HK-2 (cell line): ENCODE results near the gene GNA12.

Source experiments
- DNase-seq: peaks from one replicate; pipeline ENCODE4 v3.0.0-alpha.2; 2018; ENCODE audit not compliant: unreplicated experiment

Gene GNA12

DNA sequence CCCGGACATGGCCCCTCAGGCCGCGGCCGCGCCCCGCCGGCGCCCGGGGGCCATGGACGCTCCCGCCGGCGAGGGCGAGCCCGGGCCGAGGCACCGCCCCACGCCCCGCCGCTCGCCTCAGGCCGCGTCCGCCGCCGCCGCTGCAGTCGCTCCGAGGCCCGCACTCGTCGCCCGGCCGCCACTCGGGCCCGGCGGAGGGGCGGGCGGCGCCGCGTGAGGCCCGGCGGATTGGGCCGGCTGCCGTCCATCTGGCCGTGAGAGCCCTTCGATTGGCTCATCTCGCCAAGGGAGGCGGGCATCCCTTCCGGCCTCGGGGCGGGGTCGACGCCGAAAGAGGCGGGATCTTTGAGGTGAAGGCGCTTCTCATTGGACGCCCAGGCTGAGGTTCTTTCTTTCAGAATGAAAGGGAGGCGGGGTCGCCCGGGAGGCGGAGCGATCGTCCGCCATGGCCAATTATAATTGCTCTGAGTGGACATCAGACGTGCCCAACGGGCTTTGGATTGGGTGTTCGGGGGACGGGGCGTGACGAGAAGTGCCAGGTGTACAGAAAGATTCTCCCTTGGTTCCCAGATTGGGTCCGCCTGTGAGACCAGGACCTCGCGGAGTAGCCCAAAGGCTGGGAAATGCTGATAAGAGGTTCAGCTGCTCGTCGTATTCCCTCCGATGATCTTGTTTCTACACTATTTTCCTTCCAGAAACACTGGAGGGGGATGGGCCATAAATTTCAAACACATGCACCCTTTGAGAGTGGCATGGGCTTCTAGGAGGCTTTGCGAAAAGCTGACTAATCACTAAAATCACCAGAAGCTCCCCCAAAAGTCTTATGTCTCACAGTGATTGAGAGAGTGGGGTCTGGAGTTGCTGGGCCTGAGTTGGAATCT lies at the start of gene GNA12:
TSS of gene GNA12 (minus strand) at position 156 of the 881 bp plus-strand sequence. CDS start at position 9, 147 bp downstream.
- peak; percentile 99 for DNase-seq

- no peak for DNase-seq
Observed at GRCh38 chr7:2893411-2893861, 49.3 kb upstream of the GNA12 start.

DNA sequence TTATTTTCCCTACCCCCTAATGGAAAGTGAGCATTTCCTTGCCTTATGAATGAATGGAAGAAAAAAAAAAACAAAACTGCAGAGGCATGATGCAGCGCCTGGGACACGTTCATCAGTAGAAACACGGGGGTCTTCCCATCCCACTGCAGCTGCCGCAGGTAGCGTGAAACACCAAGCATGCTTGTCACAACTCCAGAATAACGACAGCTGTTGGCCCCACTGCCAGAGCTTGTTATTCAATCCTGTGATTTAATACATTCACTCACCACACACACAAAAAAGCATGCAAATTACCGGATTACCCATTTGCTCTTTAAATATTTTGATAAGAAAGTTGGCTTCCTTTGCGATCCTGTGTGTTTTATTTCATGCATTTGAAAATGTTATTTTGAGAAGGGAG lies 48.4 kb upstream of the GNA12 start:
- DNase-seq: no peak

DNA sequence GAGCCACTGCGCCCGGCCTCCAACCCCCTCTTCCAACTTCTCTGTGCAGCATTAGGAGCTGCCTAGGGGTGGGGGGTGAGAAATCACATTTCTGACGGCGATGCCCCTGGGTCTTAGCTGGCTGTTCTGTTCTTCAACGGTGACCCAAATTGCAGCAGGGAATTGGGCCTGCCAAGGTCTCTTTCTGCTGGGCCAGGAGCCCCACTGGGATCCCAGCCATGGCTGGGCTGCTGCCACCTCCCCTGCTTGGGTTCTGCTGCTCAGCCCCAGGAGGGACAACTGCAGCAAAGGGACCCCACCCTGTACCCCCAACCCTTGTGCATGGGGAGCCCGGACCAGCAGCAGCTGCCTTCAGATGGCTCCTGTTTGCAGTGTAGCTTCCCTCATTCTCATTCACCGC lies 43.7 kb upstream of the GNA12 start:
- no peak for DNase-seq

GRCh38 chr7:2886900-2887299 lies 42.8 kb upstream of the GNA12 start:
- peak; percentile 58 for DNase-seq

DNA sequence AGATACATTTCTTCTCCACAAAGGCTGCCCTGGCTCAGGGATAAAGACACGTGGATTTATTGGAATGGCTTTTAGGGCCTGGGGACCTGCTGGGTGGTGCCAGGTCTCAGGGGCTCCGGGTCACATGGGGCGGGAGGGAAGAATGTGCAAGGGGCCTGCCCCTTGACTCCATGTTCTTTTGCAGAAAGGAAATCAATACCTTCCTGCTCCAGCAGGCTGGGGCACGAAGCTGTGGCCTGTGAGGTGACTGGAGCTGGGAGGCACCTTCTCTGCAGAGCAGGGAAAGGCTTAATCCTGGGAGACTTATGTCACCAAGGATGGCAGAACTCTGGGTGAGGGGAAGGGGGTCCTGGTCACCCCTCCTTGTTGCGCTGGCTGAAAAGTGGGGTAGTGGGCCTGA lies 42.3 kb upstream of the GNA12 start:
- no peak for DNase-seq

DNA sequence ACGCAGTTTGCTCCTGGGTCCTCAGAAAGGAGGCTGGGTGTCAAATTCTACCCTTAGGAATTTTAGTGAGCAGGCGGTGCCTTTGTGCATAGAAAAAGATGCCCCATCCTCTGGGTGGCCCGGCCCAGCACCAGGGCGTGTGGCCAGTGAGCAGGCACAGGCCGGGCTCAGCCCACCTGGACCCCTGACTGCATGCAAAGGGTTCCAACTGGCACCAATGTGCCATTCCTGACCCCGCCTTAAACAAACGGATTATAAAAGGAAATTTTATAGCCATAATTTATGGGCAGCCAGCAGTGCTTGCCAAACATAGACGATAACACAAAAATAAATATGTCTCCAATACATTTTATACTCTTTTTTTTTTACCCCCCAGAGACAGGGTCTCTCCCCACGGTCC lies 40.1 kb upstream of the GNA12 start:
- DNase-seq: no peak

DNA sequence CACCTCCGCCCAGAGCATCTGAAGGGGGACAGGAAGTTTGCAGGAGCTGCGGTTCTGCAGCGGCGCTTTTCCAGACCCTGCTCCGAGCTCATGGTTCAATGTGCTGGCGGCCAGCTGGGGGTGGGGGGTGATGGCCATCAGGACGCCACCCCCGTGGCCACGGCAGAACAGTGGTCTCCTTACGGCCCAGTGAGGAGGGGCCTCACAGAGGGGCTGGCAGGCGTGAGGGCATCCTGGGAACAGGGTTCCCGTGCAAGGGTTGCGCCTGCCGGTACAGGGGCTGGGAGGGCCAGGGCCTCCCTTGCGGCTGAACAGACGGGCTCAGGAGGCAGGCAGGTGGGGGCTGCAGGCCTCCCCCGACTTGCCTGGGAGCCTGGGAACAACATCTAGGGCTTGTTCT lies 39.0 kb upstream of the GNA12 start:
- DNase-seq: no peak

- no peak for DNase-seq
Observed at GRCh38 chr7:2882111-2882510, 38.0 kb upstream of the GNA12 start.

DNA sequence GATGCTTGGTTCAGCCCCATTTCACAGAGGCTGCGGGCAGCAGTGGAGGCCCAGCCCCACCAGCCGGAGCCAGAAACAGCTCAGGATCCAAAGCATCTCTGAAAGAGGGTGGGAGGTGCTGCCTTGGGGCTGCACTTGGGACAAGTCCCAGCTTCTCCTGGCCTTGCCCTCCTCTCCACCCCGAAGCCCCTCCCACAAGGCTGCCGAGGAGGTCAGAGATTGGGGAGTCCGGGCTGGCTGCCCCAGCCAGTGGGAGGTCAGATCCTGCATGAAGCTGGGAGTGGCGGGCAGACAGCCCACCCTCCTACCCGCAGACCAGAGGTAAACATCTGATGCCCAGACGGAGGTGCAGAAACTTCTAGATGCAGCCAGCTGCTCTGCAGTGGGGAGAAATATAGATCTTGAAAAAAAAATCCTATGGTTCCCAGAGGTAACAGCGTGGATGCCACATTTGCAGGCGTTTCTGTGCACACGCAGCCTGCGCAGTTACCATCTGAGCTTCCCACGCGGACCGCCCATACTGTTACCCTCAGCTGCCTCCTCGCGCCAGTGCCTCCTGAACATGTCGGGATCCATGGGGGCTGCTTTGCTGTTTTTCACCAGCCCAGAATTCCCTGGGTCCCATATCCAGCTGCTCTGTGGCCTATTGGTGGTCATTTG lies 36.9 kb upstream of the GNA12 start:
- no peak for DNase-seq

- no peak for DNase-seq
Observed at GRCh38 chr7:2880051-2880450, 35.9 kb upstream of the GNA12 start.

- no peak for DNase-seq
Observed at GRCh38 chr7:2879354-2879753, 35.2 kb upstream of the GNA12 start.

- no peak for DNase-seq
Observed at GRCh38 chr7:2878306-2878705, 34.2 kb upstream of the GNA12 start.

DNA sequence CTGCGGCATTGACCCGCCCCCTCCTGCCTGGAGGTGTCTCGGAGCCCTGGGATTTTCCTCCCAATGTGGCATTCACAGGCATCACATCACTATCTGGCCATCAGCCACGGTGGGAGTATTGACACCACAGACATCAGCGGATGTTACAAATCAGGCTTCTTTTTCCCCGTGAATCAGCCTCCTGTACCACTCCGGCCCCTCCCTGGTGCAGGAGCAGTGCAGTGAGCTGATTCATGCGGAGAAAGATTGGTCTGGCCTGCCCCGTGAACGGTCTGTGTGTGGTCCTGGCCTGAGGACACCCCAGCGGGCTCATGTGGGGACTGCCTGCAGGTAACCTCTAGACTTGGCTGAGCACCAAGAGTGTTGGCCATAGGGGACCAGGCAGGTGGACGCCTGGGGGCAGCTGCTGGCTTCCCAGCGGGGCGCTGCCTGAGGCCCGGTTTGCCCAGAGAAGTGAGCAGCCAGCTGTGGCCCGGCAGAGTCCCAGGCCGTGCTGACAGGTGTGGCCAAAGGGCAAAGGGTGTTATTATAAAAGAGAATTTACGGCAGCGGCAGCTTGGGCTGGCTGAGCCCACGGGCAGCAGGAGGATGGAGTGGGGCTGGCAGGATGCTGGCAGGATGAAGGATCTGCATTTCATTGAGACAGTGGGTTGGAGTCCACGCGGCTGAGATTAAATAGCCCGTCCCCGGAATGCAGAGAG lies 32.1 kb upstream of the GNA12 start:
- DNase-seq: peak; percentile 81

DNA sequence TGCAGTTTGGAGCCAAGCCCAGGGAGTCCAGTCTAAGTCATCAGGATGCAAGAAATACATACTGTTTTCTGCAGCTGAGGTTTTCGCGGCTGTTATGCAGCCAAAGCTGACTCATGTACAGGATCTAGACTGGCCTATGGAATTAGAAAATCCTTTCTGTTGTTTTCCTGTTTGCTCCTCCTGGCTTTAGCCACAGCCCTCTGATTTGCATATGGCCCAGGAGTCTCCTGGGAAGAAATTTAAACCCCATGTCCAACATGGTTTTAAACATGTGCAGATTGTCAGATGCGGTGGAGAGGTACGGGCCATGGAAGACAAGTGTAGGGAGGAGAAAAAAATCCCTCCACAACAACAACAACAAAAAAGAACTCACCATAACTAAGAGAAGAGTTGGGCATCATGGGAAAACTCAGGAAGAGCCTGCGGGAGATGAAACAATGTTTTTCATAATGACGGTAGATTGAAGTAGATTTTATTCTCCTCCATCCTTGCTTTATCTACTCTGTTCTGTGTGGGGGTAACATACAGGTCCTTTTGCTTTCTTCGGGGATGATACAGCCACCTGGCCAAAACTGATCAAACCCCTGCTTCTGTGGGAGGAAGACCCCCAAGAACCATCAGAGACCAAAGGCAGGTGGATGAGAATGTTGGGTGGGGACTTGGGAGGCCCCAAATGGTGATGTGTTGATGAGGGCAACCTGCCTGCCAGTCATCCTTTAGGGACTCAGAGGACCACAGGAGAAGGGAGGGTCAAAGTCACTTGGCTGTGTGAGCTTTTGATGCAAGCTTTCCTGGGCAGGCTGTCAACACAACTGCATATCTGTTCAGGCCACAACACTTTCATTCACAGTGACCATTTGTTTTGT lies 29.8 kb upstream of the GNA12 start:
- peak; percentile 72 for DNase-seq

- peak; percentile 85 for DNase-seq
Observed at GRCh38 chr7:2873146-2873545, 29.0 kb upstream of the GNA12 start.

GRCh38 chr7:2872296-2872874 lies 28.3 kb upstream of the GNA12 start:
- no peak for DNase-seq

DNA sequence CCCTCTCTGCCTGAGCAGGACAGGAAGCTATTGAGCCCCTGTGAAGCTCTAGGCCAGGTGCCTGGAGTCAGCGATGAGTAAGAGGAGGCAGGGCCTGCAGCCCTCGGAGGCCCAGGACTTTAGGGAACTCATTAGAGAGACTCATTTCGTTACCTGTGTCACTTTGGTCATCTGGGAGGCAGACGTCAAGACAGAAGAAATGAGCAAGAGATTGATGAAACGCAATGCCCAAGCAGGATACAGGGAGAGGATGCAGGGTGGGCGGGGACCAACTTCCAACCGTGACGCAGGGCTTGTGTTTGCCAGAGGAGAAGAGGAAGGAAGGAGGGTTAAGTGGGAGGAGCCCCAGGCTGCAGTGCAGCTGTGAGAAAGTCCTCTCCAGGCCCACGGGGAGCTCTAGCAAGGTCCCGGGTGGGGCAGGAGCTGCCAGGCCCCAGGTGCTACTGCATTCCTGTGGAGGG lies 26.4 kb upstream of the GNA12 start:
- no peak for DNase-seq

DNA sequence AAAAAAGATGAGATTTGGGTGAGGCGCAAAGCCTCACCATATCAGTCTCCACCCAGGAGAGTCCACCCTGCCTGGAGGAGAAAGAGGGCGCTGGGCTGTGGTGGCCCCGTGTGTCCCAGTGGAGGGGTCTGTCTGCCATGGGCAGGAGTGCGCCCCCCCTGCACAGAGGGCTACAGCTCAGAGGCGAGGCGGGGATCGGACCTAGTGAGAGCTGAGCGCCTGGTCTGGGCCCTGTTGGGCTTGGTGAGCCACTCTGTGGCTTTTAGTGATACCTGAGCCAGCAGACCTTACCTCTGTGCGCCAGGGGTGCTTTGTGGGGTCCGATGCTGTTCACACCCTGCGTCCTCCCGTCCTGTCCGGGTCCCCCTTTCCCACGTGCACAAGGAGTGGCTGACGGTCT lies 25.9 kb upstream of the GNA12 start:
- DNase-seq: no peak

DNA sequence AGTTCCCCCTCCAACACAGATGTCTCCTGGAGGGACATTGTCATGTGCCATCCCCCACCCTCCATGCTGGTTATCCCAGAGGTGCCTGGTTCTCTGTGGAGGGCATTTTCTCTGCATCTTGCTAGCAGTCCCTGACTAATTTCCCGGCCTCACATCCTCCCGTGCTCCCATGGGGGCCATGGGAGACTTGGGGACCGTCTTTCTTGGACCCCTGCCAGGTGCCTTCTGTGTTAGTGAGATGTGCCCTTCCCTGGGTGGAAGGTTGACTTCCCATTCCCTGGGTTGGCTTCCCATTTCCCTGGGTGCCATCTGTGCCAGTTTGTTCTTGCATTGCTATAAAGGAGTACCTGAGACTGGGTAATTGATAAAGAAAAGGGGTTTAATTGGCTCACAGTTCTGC lies 22.5 kb upstream of the GNA12 start:
- DNase-seq: no peak
